Amygdala (tissue), 56 donors: ENCODE measurements around the gene AARSD1.
"Not testable (repeated sequence)": the region's sequence is repeated elsewhere in the genome, so short reads cannot be mapped to it uniquely, and the experiment has no call there.

Experiments
- DNase-seq, 56 donors: peaks; one replicate each; lab custom pipeline; 2025; lab: John Stamatoyannopoulos, UW

AARSD1 gene

GRCh38 chr17:42922294-42922693 is 42.0 kb downstream of the AARSD1 start:
- DNase-seq, result no peak

- peak in 1 of 56 donors; percentile 4 for DNase-seq
These were observed 43.3 kb downstream of the AARSD1 start for GRCh38 chr17:42920922-42921321.

GRCh38 chr17:42920106-42920900 is 44.0 kb downstream of the AARSD1 start:
- no peak for DNase-seq

GRCh38 chr17:42919522-42920077 is 44.7 kb downstream of the AARSD1 start:
- not testable (repeated sequence) for DNase-seq

- no peak for DNase-seq
These were observed 45.2 kb downstream of the AARSD1 start for GRCh38 chr17:42918902-42919521.

- DNase-seq, result no peak
These were observed 47.0 kb downstream of the AARSD1 start for GRCh38 chr17:42917236-42917603.

GRCh38 chr17:42916388-42917235 is 47.6 kb downstream of the AARSD1 start:
- DNase-seq, result not testable (repeated sequence)

GRCh38 chr17:42915288-42915687 is 49.0 kb downstream of the AARSD1 start:
- DNase-seq, result not testable (repeated sequence)

GRCh38 chr17:42913981-42914617 is 50.2 kb downstream of the AARSD1 start:
- no peak for DNase-seq

GRCh38 chr17:42913522-42913921 is 50.7 kb downstream of the AARSD1 start:
- DNase-seq, result no peak

- no peak for DNase-seq
These were observed 55.2 kb downstream of the AARSD1 start for GRCh38 chr17:42908872-42909700.

- no peak for DNase-seq
These were observed 57.3 kb downstream of the AARSD1 start for GRCh38 chr17:42906772-42907446.

- DNase-seq, result no peak
These were observed 60.2 kb downstream of the AARSD1 start for GRCh38 chr17:42904110-42904469.

- no peak for DNase-seq
These were observed 62.6 kb downstream of the AARSD1 start for GRCh38 chr17:42901535-42902229.
